ENCODE results near the gene SPTBN1. TPM values are rescaled to one million over a fixed set of nuclear protein-coding genes. Genes with fewer than 3 reads are reported as not detected.

SPTBN1 gene
- total and polyA plus RNA-seq, 2 experiments from 2014 or later = 58.1 to 204 TPM

DNA sequence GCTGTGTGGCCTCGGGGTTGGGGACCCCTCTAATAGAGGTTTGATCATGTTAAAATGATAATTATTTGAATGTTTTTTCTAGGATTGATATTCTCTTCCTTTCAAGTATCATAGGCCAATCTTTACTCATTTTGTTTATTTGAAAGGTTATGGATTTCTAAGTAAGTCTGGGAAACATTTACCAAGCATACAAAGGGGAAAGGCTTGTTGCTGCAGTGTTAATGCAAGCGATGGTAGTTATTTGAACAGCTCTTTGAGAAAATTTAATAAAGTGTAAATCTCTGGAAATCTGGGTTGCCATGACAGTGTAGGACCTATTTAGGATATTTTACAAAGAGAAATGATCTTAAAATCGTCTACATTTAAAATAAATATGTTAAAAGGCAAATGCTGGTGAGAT is 56.1 kb downstream of the SPTBN1 start:
- ATAC-seq (no peak), DNase-seq (ENCODE audit: low spot score) (no peak)
- Mint-ChIP-seq H3K27ac (no peak overlapping the region), H3K9me3 (no peaks in the 10 kb centered on the region), H3K36me3 (ENCODE audit: low read depth) (no peaks in the 10 kb centered on the region), H3K27me3 (ENCODE audit: insufficient read depth, low read depth, poor library complexity) (peaks cover 2% of the 10 kb centered on the region), H3K4me3 (no peak overlapping the region), H3K4me1 (peaks cover 30% of the 10 kb centered on the region)
- H3K36me3 ChIP-seq (ENCODE audit: insufficient read depth) = no peaks in the 10 kb centered on the region
- no peaks in the 10 kb centered on the region for H4K20me1 ChIP-seq (replicated peaks; ENCODE audit: insufficient read depth)
- H3K27me3 ChIP-seq (ENCODE audit: insufficient read depth) = no peaks in the 10 kb centered on the region
- TF ChIP-seq, protein P1, sequence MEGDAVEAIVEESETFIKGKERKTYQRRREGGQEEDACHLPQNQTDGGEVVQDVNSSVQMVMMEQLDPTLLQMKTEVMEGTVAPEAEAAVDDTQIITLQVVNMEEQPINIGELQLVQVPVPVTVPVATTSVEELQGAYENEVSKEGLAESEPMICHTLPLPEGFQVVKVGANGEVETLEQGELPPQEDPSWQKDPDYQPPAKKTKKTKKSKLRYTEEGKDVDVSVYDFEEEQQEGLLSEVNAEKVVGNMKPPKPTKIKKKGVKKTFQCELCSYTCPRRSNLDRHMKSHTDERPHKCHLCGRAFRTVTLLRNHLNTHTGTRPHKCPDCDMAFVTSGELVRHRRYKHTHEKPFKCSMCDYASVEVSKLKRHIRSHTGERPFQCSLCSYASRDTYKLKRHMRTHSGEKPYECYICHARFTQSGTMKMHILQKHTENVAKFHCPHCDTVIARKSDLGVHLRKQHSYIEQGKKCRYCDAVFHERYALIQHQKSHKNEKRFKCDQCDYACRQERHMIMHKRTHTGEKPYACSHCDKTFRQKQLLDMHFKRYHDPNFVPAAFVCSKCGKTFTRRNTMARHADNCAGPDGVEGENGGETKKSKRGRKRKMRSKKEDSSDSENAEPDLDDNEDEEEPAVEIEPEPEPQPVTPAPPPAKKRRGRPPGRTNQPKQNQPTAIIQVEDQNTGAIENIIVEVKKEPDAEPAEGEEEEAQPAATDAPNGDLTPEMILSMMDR (conservative IDR thresholded peaks at IDR 0.05; ENCODE audit: low read depth in 2 of 2) = peak in 1 of 2 experiments; percentile 3; a peak in 1 of 4 replicates
- no peak for TF ChIP-seq EZH2phosphoT487 (IDR thresholded peaks at IDR 0.05; ENCODE audit: unreplicated experiment)
- H3K9me2 ChIP-seq (ENCODE audit: insufficient read depth) = no peaks in the 10 kb centered on the region
- no peaks in the 10 kb centered on the region for H3F3A ChIP-seq (replicated peaks; ENCODE audit: low read depth)
- H3K4me3 ChIP-seq = no peak overlapping the region
- H3K4me1 ChIP-seq (ENCODE audit: insufficient read depth) = peaks cover 15% of the 10 kb centered on the region; the same call in 1 of the 2 replicates
- H3K4me2 ChIP-seq = no peak overlapping the region
- no peak overlapping the region for H3K27ac ChIP-seq (ENCODE audit: low read depth)
- no peak overlapping the region for H2AFZ ChIP-seq
- peaks cover 12% of the 10 kb centered on the region for H3K79me2 ChIP-seq (replicated peaks; ENCODE audit: insufficient read depth)

DNA sequence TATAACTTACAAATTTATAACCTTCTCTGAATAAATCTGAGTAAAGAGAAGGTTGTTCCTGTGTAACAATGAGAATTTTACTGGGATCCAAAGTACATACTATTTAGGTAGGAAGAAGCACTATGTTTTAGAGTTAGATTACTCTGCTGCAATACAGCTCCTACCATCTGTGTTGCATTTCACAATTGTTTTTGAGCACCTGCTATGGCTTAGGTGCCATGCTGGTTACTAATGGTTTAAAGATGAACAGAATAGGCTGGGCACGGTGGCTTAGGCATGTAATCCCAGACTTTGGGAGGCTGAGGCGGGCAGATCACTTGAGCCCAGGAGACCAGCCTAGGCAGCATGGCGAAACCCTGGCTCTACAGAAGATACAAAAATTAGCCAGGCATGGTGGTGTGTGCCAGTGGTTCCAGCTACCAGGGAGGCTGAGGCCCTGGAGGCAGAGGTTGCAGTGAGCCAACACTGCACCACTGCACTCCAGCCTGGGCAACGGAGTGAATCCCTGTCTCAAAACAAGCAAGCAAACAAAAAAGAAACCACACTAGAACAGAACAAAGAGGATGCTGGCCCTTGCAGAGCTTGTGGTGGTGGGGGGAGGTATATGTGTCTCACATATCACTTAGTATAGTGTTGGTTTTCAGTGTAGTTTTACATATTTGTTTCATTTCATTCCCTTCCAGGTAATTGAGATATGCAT is 56.7 kb downstream of the SPTBN1 start:
- Histone ChIP-seq H3F3A (replicated peaks; ENCODE audit: low read depth) (no peaks in the 10 kb centered on the region), H3K4me2 (no peak overlapping the region), H3K36me3 (ENCODE audit: insufficient read depth) (no peaks in the 10 kb centered on the region), H3K27me3 (ENCODE audit: insufficient read depth) (no peaks in the 10 kb centered on the region), H3K9me2 (ENCODE audit: insufficient read depth) (no peaks in the 10 kb centered on the region), H3K4me1 (ENCODE audit: insufficient read depth) (peaks cover 18% of the 10 kb centered on the region; the same call in 1 of the 2 replicates), H3K4me3 (no peak overlapping the region), H4K20me1 (replicated peaks; ENCODE audit: insufficient read depth) (no peaks in the 10 kb centered on the region), H3K79me2 (replicated peaks; ENCODE audit: insufficient read depth) (peaks cover 12% of the 10 kb centered on the region), H2AFZ (no peak overlapping the region), H3K27ac (ENCODE audit: low read depth) (no peak overlapping the region)
- H3K27ac Mint-ChIP-seq = peak overlapping the region; percentile 64
- H3K9me3 Mint-ChIP-seq = no peaks in the 10 kb centered on the region
- no peak for ATAC-seq
- H3K27me3 Mint-ChIP-seq (ENCODE audit: insufficient read depth, low read depth, poor library complexity) = peaks cover 2% of the 10 kb centered on the region
- DNase-seq (ENCODE audit: low spot score) = no peak
- no peak overlapping the region for H3K4me3 Mint-ChIP-seq
- H3K4me1 Mint-ChIP-seq = peaks cover 31% of the 10 kb centered on the region
- H3K36me3 Mint-ChIP-seq (ENCODE audit: low read depth) = no peaks in the 10 kb centered on the region
- no peak for TF ChIP-seq ZNF331 (CRISPR knock-in tag; IDR thresholded peaks at IDR 0.05; ENCODE audit: low read depth)
- no peak for TF ChIP-seq EZH2phosphoT487 (IDR thresholded peaks at IDR 0.05; ENCODE audit: unreplicated experiment)
- TF ChIP-seq, protein P2, sequence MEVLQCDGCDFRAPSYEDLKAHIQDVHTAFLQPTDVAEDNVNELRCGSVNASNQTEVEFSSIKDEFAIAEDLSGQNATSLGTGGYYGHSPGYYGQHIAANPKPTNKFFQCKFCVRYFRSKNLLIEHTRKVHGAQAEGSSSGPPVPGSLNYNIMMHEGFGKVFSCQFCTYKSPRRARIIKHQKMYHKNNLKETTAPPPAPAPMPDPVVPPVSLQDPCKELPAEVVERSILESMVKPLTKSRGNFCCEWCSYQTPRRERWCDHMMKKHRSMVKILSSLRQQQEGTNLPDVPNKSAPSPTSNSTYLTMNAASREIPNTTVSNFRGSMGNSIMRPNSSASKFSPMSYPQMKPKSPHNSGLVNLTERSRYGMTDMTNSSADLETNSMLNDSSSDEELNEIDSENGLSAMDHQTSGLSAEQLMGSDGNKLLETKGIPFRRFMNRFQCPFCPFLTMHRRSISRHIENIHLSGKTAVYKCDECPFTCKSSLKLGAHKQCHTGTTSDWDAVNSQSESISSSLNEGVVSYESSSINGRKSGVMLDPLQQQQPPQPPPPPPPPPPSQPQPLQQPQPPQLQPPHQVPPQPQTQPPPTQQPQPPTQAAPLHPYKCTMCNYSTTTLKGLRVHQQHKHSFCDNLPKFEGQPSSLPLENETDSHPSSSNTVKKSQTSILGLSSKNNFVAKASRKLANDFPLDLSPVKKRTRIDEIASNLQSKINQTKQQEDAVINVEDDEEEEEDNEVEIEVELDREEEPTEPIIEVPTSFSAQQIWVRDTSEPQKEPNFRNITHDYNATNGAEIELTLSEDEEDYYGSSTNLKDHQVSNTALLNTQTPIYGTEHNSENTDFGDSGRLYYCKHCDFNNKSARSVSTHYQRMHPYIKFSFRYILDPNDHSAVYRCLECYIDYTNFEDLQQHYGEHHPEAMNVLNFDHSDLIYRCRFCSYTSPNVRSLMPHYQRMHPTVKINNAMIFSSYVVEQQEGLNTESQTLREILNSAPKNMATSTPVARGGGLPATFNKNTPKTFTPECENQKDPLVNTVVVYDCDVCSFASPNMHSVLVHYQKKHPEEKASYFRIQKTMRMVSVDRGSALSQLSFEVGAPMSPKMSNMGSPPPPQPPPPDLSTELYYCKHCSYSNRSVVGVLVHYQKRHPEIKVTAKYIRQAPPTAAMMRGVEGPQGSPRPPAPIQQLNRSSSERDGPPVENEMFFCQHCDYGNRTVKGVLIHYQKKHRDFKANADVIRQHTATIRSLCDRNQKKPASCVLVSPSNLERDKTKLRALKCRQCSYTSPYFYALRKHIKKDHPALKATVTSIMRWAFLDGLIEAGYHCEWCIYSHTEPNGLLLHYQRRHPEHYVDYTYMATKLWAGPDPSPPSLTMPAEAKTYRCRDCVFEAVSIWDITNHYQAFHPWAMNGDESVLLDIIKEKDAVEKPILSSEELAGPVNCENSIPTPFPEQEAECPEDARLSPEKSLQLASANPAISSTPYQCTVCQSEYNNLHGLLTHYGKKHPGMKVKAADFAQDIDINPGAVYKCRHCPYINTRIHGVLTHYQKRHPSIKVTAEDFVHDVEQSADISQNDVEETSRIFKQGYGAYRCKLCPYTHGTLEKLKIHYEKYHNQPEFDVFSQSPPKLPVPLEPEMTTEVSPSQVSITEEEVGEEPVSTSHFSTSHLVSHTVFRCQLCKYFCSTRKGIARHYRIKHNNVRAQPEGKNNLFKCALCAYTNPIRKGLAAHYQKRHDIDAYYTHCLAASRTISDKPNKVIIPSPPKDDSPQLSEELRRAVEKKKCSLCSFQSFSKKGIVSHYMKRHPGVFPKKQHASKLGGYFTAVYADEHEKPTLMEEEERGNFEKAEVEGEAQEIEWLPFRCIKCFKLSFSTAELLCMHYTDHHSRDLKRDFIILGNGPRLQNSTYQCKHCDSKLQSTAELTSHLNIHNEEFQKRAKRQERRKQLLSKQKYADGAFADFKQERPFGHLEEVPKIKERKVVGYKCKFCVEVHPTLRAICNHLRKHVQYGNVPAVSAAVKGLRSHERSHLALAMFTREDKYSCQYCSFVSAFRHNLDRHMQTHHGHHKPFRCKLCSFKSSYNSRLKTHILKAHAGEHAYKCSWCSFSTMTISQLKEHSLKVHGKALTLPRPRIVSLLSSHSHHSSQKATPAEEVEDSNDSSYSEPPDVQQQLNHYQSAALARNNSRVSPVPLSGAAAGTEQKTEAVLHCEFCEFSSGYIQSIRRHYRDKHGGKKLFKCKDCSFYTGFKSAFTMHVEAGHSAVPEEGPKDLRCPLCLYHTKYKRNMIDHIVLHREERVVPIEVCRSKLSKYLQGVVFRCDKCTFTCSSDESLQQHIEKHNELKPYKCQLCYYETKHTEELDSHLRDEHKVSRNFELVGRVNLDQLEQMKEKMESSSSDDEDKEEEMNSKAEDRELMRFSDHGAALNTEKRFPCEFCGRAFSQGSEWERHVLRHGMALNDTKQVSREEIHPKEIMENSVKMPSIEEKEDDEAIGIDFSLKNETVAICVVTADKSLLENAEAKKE (CRISPR knock-in tag; IDR thresholded peaks at IDR 0.05) = no peak
- TF ChIP-seq NANOG (IDR thresholded peaks at IDR 0.05; ENCODE audit: borderline replicate concordance) = no peak
- TF ChIP-seq STAT1 (IDR thresholded peaks at IDR 0.05; ENCODE audit: unreplicated experiment) = no peak
- TF ChIP-seq, protein P3, sequence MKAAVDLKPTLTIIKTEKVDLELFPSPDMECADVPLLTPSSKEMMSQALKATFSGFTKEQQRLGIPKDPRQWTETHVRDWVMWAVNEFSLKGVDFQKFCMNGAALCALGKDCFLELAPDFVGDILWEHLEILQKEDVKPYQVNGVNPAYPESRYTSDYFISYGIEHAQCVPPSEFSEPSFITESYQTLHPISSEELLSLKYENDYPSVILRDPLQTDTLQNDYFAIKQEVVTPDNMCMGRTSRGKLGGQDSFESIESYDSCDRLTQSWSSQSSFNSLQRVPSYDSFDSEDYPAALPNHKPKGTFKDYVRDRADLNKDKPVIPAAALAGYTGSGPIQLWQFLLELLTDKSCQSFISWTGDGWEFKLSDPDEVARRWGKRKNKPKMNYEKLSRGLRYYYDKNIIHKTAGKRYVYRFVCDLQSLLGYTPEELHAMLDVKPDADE (IDR thresholded peaks at IDR 0.05) = no peak
- no peak for TF ChIP-seq POLR2AphosphoS5 (IDR thresholded peaks at IDR 0.05; ENCODE audit: low read depth)
- no peak for TF ChIP-seq JUNB (IDR thresholded peaks at IDR 0.05; ENCODE audit: unreplicated experiment)

Data from GM23338 (cell line).